ENCODE data around the gene TMC4.

The TMC4 gene

GRCh38 chr19:54153731-54154326, 19.1 kb downstream of the TMC4 start:
- no peak for DNase-seq

- no peak for DNase-seq
These were observed 20.0 kb downstream of the TMC4 start for GRCh38 chr19:54152878-54153524.

GRCh38 chr19:54152267-54152666, 20.7 kb downstream of the TMC4 start:
- no peak for DNase-seq

GRCh38 chr19:54151362-54152035, 21.5 kb downstream of the TMC4 start:
- DNase-seq, result no peak

GRCh38 chr19:54149021-54149812, 23.7 kb downstream of the TMC4 start:
- DNase-seq, result no peak

- DNase-seq, result no peak
These were observed 24.8 kb downstream of the TMC4 start for GRCh38 chr19:54148158-54148557.

- no peak for DNase-seq
These were observed 25.3 kb downstream of the TMC4 start for GRCh38 chr19:54147676-54148075.

- DNase-seq, result no peak
These were observed 27.3 kb downstream of the TMC4 start for GRCh38 chr19:54145541-54146158.

- DNase-seq, result no peak
These were observed 30.7 kb downstream of the TMC4 start for GRCh38 chr19:54142166-54142780.

GRCh38 chr19:54141356-54141755, 31.6 kb downstream of the TMC4 start:
- DNase-seq, result no peak

GRCh38 chr19:54138489-54139256, 34.3 kb downstream of the TMC4 start:
- DNase-seq, result no peak

- DNase-seq, result no peak
These were observed 35.1 kb downstream of the TMC4 start, which contains the start of gene CNOT3 for GRCh38 chr19:54137699-54138488. Gene CNOT3 (plus strand): TSS chr19:54137762. CDS start chr19:54142979, 5,217 bp downstream.

GRCh38 chr19:54136864-54137698, 35.9 kb downstream of the TMC4 start:
- peak; percentile 100 for DNase-seq

- no peak for DNase-seq
These were observed 36.7 kb downstream of the TMC4 start for GRCh38 chr19:54136086-54136863.

- DNase-seq, result no peak
These were observed 38.9 kb downstream of the TMC4 start for GRCh38 chr19:54133957-54134590.

GRCh38 chr19:54133312-54133956, 39.5 kb downstream of the TMC4 start:
- peak; percentile 75 for DNase-seq

- no peak for DNase-seq
These were observed 43.4 kb downstream of the TMC4 start for GRCh38 chr19:54129617-54129996.

Measured in NCI-H510A (cell line).